Frontal cortex (tissue), 4 donors: Measurements from ENCODE around the gene PLXDC1. TPM values are rescaled to one million over a fixed set of nuclear protein-coding genes. Genes with fewer than 3 reads are reported as not detected.
"Not testable (repeated sequence)": the region's sequence is repeated elsewhere in the genome, so short reads cannot be mapped to it uniquely, and the experiment has no call there.

Source experiments
- DNase-seq, 2 donors: peaks; one replicate each; pipeline ENCODE4 v3.0.0; 2012; ENCODE audit warnings: low spot score in 2 of 2
- FAIRE-seq: peaks from 2 replicates; lab custom pipeline; 2012; peaks lifted over from hg19 to GRCh38; lab: Jason Lieb, UNC
- total RNA-seq: library from RNA; depleted of rRNA; stranded (reverse); fragments of >200 nt; gene quantifications from one replicate; pipeline ENCODE4 v1.2.3, GENCODE V29; 2014
- donor health status: control.
- donor health status: control.
- donor health status: control.

Gene PLXDC1
- total RNA-seq, 1 donor from 2014 or later = 9.8 TPM

- no peak for FAIRE-seq
- no peak for DNase-seq
These were observed 32.3 kb upstream of the PLXDC1 start for GRCh38 chr17:39183720-39184119.

GRCh38 chr17:39183045-39183444, 31.6 kb upstream of the PLXDC1 start:
- DNase-seq (no peak), FAIRE-seq (no peak)

DNA sequence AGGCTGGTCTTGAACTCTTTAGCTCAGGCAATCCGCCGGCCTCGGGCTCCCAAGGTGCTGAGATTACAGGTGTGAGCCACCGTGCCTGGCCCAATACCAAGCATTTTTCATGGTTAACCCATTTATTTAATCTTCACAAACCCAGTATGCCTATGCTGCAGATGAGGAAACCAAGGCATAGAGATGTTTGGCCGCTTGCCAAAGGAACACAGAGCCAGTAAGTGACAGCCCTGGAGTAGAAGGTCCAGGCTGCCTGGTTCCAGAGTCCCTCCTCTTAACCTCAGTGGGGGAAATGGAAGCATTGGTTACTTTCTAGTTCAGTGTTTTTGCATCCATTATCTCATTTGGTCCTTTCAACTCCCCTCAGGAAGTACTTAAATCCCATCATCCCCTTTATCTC, 29.9 kb upstream of the PLXDC1 start:
- DNase-seq (no peak), FAIRE-seq (no peak)

DNA sequence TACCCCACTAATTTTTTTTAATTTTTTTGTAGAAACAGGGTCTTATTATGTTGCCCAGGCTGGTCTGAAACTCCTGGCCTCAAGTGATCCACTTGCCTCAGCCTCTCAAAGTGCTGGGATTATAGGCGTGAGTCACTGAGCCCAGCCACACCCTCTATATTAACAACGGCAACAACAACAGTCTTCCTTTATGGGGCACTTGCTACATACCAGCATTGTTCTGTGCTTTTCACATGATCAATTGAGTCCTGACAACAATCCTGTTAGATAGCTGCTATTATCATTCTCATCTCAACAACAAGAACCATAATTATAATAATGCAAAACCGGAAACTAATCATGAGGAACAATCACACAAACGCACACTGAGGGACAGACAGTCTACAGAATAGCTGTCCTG, 27.1 kb upstream of the PLXDC1 start:
- DNase-seq = no peak
- FAIRE-seq = no peak

GRCh38 chr17:39177256-39177655, 25.8 kb upstream of the PLXDC1 start:
- no peak for DNase-seq
- no peak for FAIRE-seq

- FAIRE-seq (no peak), DNase-seq (no peak)
These were observed 24.3 kb upstream of the PLXDC1 start for GRCh38 chr17:39175695-39176093.

GRCh38 chr17:39174920-39175694, 23.7 kb upstream of the PLXDC1 start:
- peak; percentile 56 to 87 for DNase-seq

DNA sequence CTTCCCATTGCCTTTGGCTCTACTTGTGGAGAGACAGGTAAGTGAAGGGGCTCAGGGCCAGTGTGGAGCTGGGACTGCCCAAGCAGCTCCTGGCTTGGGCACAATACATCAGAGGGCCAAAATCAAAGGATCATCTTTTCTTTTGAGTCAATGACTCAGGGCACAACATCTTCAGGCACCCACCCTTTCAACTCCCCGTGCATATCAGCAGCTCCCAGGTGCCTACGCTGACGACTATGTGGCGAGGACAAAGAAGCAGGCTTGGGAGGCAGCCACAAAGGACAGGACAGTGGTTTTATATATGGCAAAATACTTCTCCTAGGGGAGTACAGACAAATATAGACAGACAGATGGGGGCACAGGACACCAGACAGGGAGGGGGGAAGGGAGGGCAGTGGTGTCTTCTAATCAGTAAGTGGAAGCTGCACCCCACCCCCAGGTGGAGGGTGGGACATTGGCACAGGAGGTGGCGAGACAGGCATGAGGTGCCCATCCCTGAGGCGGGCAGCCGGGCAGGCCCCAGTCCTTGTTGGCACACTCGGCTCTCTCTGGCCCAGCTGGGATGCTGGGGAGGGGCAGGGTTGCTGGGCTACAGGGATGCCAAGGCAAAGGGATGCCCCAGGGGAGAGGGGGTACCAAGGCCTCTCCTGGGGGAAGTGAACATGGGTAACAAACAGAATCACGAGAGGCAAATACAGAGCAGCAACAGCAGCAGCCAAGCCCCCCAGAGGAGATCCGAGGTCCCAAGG, 22.3 kb upstream of the PLXDC1 start:
- no peak for FAIRE-seq

More at GRCh38 chr17:39174920-39175694, 23.7 kb upstream of the PLXDC1 start:
- no peak for FAIRE-seq

GRCh38 chr17:39173080-39173479, 21.6 kb upstream of the PLXDC1 start:
- FAIRE-seq (no peak), DNase-seq (no peak)

More for the DNA sequence above, 22.3 kb upstream of the PLXDC1 start:
- DNase-seq = no peak

- FAIRE-seq (no peak), DNase-seq (no peak)
These were observed 20.5 kb upstream of the PLXDC1 start for GRCh38 chr17:39171933-39172332.

DNA sequence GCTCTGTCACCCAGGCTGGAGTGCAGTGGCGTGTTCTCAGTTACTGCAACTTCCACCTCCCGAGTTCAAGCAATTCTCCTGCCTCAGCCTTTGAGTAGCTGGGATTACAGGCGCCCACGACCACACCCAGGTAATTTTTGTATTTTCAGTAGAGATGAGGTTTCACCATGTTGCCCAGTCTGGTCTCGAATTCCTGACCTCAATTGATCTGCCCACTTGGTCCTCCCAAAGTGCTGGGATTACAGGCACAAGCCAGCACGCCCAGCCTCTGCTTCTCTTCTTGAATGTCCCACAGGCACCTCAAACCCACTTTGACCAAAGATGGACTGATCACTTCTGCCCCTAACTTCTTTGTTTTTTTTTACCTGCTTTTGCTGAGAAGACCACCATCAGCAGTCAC, 19.1 kb upstream of the PLXDC1 start:
- FAIRE-seq = no peak

GRCh38 chr17:39170109-39170508, 18.7 kb upstream of the PLXDC1 start:
- DNase-seq = no peak
- FAIRE-seq = no peak

More for the DNA sequence above, 19.1 kb upstream of the PLXDC1 start:
- no peak for DNase-seq

DNA sequence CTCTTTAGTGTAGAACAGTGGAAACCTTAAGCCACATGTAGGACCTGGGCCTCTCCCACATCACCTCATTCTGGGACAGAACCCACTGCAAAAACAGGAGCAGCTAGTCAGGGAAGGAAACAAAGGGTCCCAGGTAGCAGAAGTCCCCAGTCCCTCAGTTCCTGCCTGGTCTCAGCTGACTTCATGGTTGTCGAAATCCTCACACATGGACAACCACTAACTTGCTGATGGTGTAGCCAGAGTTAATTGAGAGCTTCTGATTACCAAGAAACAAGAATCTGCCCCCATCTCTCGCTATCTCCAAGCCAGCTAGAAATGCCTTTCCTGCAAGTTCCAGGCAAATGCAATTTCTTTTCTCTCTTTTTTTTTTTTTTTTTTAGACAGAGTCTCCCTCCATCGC, 18.1 kb upstream of the PLXDC1 start:
- FAIRE-seq = no peak

GRCh38 chr17:39169101-39169500, 17.7 kb upstream of the PLXDC1 start:
- DNase-seq (no peak), FAIRE-seq (no peak)

More for the DNA sequence above, 18.1 kb upstream of the PLXDC1 start:
- no peak for DNase-seq

DNA sequence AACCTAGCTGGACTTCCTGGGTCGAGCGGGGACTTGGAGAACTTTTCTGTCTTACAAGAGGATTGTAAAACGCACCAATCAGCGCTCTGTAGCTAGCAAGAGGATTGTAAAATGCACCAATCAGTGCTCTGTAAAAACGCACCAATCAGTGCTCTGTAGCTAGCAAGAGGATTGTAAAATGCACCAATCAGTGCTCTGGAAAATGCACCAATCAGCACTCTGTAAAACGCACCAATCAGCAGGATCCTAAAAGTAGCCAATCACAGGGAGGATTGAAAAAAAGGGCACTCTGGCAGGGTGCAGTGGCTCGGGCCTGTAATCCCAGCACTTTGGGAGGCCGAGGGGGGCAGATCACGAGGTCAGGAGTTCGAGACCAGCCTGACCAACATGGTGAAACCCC, 17.1 kb upstream of the PLXDC1 start:
- FAIRE-seq, DNase-seq: not testable (repeated sequence)

DNA sequence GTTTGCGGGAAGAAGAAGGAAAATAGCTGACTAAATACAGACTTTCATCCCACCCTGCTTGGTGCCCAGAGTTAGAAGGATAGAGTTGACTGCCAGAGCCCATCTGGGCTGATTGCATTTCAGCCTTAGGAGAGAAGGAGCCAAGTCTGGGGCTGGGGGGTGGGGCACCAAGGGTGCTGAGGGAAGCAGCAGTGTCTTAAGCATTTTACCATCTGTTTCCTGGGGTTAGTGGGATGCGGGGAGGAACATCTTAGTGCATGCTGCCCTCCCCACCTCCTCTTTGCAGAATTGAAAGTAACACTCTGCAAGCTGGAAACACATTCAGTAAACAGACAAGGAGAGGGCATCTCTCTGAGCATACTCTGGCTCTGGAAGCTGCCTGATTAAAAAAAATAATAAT, 16.0 kb upstream of the PLXDC1 start:
- no peak for FAIRE-seq

GRCh38 chr17:39166437-39167335, 15.2 kb upstream of the PLXDC1 start:
- FAIRE-seq = no peak
- DNase-seq = no peak

More for the DNA sequence above, 16.0 kb upstream of the PLXDC1 start:
- DNase-seq = no peak

- DNase-seq = no peak
- FAIRE-seq = no peak
These were observed 14.5 kb upstream of the PLXDC1 start, which contains the start of gene ARL5C for GRCh38 chr17:39165841-39166349. Gene ARL5C, minus strand, starts transcription at chr17:39166161. Its CDS starts 401 bp downstream, at chr17:39165760.

- DNase-seq = no peak
- FAIRE-seq = no peak
These were observed 13.9 kb upstream of the PLXDC1 start for GRCh38 chr17:39165178-39165840.
